ENCODE data around the gene ZIC1.

Gene ZIC1

DNA sequence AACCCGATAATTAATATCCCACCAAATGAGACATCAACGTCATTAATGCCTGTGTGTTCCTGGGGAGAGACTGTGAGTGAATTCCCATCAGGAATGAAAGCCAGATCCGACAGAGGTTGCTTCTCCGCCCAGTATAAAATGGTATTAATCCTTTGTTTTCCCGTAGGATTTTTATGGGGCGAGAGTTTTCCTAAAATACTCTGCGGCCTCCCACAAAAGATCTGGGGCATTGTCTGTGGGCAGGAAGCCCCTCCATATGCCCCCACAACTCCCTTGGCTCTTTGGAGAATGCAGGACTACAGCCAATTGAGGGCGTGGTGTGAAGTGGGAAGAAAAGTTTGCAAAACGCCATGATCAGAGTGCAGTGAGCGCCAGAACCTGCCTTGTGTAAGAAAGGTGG, 29.5 kb upstream of the ZIC1 start:
- no peak for DNase-seq (ENCODE audit: extremely low read depth in 1 of 2, low read depth in 1 of 2)

DNA sequence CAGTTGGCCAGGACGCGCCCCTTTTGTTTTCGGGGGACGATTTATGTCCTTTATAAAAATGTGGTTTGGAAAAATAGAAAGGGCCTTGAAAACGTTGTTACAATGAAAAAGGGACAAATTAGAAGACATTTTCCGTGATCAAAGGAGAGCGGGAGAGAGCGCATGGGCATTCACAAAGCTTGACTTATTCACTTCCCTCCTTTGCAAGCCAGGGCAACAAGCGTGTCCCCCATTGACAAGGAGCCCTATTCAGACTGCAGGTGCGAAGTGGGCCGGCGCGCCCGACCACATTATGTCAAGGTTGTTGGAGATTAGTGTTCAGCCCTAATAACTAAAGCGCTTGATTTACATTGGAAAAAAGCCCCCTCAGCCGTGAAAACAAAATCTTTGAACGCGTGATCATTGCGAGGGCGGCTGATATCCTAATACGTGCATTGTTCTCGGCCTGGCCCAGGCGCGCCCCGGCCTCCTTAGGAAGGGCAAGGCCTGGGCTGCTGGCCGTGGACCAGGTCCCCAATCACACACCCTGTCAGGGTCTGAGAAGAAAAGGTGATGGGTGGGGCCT, 28.7 kb upstream of the ZIC1 start:
- no peak for DNase-seq (ENCODE audit: extremely low read depth in 1 of 2, low read depth in 1 of 2)

- no peak for DNase-seq (ENCODE audit: extremely low read depth in 1 of 2, low read depth in 1 of 2)
Observed at GRCh38 chr3:147380977-147381376, 28.2 kb upstream of the ZIC1 start.

DNA sequence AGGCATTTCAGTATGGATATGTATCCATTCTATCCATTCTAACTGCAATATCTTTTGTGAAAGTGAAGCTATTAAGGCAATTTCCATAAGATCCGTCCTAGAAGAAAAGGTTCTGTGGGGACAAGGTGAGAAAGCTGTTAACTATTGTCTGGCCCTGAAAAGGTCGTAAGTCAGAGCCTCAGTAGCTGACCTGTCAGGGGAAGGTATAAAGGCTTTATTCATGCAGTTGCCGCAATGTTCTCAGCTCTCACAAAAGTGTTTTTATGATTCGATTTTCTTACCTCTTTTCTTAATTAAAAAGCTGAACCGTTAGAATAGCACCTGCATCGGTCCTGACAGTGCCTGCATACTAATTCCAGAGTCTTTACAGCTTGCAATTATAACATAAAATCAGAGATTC, 27.6 kb upstream of the ZIC1 start:
- no peak for DNase-seq (ENCODE audit: extremely low read depth in 1 of 2, low read depth in 1 of 2)

DNA sequence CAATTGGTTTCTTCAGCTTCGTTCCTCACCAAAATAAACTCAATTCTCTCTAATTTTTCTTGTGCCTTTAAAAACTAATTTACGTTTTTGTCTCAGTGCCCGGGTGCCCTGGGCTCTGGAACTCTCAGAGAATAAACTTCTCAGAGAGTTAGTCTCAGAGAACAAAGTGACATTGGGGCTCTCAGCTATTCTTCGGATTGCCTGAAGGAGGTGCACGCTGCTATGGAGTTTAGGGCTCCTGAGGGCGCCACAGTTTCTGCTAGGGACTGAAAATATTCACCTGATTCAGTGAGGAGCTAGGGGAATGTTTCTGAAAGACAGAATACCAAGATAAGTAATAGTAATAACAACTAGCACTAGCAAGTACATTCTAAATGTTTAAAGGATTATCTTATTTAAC, 25.5 kb upstream of the ZIC1 start:
- DNase-seq (ENCODE audit: extremely low read depth in 1 of 2, low read depth in 1 of 2), result no peak

DNA sequence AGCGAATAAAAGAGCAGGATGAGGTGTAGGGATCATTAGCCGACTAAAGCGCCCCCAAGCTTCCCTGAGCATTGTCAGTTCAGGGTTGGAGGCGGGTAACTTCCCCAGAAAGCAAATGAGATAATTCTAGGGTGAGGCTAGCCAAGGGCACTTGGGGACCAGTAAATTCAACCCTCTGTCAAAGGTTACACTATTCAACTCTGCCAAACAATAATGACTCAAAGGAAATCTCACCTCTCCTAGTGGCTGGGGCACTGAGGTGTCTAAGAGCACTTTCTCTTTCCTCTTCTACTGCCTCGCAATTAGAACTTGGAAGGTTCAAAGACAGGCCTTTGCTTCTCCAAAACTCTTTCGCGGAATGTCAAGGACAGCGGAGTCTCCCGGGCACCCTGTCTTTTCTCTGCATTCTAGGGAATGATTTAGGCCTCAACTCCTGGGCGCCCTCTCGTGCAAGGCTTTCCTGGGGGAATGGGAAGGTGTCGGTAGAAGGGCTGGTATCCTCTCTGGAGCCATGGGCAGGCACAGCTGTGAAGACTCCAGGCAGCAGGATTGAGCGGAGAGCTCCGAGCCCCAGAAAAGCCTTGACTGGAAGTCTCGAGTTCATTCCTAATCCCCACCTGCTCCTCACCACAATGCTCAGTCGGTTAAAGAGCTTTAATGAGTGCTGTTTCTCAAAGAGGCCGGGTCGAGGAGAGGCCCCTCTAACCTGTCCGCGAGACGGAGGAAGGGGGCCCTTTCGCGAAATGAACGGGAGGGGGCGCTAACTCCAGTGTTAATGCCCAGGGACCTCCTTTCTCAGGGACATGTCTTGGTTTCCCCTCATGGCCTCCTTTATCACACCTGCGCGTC, 24.7 kb upstream of the ZIC1 start:
- DNase-seq (ENCODE audit: extremely low read depth in 1 of 2, low read depth in 1 of 2), result no peak

DNA sequence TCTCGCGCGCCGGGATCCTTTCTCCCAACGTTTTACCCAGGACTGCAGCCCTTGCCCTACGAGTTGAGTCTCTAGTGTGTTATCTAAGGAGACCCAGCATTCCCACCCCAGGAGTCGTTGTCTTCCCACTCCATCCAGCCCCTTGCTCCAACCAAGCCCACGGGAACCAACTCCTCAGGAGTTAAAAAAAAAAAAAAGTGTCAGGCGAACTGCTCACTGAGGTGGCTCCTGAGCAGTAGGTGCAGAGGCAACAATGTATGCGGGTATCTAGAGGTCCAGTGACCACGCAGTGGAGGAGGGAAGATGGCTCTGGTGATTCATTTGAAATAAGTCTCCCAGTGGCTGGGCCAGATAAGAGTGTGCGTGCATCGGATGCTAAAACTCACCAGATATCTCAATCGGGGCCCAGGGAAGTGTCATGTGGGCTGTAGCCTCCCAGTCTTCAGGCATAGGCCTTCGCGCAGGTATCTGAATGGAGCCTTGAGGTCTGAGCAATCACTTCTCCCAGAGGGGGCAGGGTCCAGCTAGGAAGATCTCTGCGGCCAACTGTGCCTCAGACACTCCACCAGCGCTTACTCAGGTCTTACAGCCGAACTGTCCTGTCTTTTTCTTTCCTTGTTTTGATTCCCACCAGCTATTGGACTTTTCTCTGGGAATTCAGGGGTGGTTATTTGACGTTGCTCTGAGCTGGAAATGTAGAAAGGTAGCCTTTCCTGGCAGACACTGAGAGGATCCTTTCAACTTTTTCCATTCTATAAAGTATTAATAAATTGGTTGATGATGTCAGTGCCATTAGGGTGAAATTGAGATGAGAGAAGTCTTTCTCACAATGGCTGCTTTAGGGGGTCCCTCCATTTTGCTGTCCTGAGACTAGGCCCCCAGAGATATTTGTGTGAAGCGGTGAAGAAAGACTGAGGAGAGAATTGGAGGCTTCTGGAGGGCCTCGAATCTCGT, 23.8 kb upstream of the ZIC1 start:
- DNase-seq (ENCODE audit: extremely low read depth in 1 of 2, low read depth in 1 of 2), result no peak

DNA sequence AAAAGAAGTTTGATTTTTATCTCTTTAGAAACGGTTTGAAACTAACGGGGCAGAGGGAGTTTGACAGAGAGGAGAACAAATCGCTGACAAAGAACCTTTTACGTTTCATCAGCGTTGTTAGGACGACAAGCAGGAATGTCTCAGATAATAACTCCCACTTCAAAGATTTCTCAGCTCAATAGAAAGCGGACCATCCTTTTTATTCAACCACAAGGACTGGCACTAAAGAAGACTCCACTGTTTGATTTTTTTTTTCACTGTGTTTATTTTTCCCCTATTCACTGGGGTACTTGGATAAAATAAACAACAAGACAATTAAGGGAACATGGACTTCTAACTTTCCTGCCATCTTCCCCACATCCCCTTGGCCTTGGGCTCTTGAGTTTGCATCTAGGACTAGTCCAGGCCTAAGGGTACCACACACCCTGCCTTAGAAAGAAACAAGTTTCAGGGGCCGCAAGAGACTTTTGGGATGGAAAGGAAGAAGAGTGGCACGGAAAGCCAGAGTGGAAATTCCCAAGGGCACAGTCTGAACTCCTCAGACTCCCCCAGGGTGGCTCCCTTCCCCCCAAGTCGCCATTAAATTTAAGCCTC, 21.8 kb upstream of the ZIC1 start:
- DNase-seq (ENCODE audit: extremely low read depth in 1 of 2, low read depth in 1 of 2), result no peak

GRCh38 chr3:147387885-147388699, 21.1 kb upstream of the ZIC1 start:
- no peak for DNase-seq (ENCODE audit: extremely low read depth in 1 of 2, low read depth in 1 of 2)

DNA sequence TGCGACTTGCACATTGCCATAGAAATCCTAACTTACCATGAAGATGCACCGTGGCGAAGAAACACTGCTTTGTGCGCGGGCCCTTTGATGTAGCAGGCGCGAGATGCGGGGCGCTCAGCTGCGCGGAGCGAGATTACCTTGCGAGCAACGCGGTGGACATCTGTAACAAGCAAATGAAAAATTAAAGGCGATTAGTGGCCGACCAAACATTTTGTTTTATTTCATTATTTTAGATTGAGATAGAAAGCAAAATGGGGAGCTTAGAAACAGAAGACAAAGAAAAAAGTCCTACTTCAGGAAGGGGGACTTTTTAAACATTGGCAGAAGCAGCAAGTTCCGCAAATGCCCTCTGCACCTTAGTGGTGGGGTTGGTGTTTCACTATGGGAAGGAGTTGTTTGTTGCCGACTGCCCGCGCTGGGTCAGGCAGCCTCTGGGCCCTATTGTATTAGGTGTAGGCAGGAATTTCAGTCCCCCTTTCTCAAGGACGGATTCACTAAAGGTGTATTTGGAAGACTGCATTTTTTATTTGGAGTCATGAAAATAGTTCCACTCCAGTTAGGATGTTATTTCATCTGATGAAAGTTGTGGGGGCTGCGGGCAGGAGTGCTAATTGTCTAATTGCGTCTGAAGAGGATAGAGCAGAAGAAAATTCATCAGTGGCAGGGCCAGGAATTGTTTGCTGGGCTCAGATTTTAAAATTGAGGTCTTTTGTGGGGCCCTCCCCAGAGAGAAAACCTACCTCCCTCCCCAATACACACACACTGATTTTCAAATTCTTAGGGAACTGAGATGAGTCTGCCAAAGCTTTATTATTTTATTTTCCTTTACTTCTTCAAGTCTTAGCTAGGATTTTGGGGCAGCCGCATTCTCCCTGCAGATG, 20.2 kb upstream of the ZIC1 start:
- no peak for DNase-seq (ENCODE audit: extremely low read depth in 1 of 2, low read depth in 1 of 2)

DNA sequence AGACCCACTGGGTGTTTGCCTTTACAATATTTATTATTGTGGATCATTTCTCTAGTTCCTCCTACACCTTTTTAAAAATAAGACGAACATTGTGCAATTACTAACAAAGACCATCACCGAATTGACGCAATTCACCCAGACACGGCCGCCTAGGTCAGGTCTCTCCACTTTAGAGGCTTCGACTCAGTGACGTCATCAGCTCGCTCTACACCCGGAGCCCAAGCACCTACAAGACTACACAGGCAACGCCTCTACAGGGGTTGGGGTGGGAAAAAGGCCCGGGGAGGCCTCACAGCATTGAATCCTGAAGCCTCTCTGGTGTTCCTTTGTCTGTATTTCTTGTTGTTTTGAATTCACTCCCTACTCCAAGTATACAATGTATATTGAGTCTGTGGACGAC, 19.4 kb upstream of the ZIC1 start:
- DNase-seq (ENCODE audit: extremely low read depth in 1 of 2, low read depth in 1 of 2), result no peak

GRCh38 chr3:147390589-147391569, 18.3 kb upstream of the ZIC1 start:
- DNase-seq (ENCODE audit: extremely low read depth in 1 of 2, low read depth in 1 of 2), result no peak

DNA sequence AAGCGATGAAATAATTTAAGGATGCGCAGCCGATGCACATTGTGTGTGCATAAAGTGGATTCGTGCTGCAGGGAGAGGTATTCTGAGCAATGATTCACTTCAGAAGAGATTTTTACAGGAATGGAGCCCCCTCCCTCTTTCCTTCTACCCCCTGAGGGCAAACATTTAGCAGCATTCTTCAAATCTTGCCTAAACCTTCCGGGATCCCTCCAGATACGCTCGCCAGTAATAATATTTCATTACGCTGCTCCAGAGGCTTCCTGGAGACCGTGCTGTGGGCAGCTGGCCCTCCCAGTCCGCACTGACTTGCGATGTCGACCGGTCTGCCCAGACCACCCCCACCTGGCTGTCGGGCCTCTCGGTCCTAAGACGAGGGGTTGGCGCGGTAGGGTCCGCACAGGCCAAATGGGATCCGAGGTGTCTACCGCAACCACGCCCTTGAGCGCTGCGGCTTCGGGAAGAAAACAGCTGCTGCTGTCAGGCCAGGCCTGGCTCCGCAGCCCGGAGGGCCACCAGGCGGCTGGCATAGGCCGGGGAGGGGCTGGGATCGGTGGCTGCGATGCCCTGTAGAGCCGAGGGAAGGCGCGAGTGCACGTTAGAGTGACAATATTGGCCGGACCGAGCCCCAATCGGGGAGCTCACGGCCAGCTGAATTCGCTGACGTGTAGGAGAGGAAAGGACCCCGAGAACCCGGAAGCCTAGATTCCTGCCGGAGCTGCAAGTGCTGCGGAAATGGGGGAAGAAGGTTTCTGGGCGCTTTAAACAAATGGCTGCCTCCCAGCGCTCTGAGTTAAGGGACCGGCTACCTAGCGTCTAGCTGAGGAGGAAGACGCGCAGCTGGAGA, 17.2 kb upstream of the ZIC1 start:
- DNase-seq (ENCODE audit: extremely low read depth in 1 of 2, low read depth in 1 of 2), result no peak

DNA sequence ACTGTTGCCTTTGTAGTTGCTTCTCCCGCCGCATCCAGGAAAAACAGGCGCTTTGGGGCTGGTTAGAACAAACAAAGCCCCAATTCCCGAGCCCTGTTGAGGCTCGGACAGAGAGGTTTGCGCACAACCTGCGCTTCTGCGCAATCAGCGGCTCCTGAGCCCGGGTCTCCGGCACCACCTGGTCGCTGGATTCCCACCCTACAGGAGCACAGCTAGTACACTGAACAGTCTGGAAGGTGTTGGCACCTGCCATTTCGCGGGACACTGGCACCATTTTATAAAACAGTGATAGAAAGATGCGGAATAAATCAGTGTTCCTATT, 16.6 kb upstream of the ZIC1 start:
- DNase-seq (ENCODE audit: extremely low read depth in 1 of 2, low read depth in 1 of 2), result no peak

GRCh38 chr3:147393261-147393942, 15.8 kb upstream of the ZIC1 start:
- no peak for DNase-seq (ENCODE audit: extremely low read depth in 1 of 2, low read depth in 1 of 2)

DNA sequence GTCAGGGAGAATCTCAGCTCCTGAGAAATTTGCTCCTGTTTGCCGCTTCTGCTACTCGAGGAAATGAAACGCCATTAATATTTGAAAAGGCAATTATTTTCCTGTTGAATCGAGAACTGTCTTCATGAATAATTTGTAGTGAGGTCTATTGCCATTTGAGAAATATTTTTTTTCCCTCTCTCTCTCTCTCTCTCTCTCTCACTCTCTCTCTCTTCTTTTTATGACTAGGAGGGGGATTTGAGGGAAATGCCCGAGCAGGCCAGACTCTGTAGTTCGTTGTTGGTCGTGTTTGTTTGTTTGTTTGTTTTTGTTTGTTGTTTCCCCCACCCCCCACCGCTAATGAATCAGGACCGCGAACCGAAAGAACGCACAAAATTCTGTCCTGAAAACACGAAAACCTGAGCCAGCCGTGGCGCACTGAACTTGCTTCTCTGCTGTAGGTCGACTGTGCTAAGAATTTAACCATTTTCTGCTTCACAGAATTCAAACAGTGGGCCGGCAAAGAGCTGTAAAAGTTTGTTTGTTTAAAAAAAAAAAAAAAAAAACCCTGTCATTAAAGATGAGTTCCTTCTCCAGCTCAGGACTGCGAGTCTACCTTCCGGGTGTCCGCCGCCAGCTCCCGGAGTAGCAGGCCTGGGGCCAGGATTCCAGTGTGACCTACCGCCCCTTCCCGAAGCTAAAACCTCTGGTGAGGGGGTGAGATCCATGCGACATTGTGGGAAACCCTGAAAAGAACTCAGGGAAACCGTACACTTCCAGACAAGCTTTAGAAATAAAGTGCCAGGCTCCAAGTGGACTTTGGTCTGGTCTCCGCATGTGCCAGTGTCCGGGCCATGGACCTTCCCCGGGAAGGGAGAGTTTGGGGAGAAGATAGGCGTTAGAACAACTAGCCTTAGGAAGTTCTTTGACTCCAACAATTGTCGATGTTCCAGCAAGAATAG, 15.0 kb upstream of the ZIC1 start:
- no peak for DNase-seq (ENCODE audit: extremely low read depth in 1 of 2, low read depth in 1 of 2)
